ENCODE measurements around the gene TXNRD1.
"Not testable (repeated sequence)": the region's sequence is repeated elsewhere in the genome, so short reads cannot be mapped to it uniquely, and the experiment has no call there.

The TXNRD1 gene

DNA sequence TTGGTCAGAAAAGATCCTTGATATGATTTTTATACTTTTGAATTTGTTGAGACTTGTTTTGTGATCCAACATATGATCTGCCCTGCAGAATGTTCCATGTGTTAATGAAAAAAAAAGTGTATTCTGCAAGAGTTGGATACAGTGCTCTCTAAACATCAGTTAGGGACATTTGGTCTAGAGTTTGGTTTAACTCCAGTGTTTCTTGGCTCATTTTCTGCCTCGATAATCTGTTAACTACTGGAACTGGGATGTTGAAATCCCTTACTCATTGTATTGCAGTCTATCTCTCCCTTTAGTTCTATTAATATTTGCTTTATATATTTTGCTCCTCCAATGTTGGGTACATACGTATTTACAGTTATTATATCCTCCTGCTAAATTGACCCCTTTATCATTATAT is 18.3 kb upstream of the TXNRD1 start:
- FAIRE-seq = no peak

DNA sequence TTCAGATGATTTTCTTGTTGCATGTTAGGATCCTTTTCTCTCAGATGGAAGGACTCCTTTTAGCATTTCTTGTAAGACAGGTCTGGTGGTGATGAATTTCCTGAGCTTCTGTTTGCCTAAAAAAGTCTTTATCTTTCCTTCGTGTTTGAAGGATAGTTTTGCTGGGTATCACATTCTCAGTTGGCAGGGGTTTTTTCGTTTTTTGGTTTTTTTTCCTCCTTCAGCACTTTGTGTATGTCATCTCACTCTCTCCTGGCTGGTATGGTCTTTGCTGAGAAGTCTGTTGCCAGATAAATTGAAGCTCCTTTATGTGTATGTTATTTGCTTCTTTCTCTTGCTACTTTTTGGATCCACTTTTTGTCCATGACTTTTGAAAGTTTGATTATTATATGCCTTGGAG is 15.6 kb upstream of the TXNRD1 start:
- no peak for FAIRE-seq

DNA sequence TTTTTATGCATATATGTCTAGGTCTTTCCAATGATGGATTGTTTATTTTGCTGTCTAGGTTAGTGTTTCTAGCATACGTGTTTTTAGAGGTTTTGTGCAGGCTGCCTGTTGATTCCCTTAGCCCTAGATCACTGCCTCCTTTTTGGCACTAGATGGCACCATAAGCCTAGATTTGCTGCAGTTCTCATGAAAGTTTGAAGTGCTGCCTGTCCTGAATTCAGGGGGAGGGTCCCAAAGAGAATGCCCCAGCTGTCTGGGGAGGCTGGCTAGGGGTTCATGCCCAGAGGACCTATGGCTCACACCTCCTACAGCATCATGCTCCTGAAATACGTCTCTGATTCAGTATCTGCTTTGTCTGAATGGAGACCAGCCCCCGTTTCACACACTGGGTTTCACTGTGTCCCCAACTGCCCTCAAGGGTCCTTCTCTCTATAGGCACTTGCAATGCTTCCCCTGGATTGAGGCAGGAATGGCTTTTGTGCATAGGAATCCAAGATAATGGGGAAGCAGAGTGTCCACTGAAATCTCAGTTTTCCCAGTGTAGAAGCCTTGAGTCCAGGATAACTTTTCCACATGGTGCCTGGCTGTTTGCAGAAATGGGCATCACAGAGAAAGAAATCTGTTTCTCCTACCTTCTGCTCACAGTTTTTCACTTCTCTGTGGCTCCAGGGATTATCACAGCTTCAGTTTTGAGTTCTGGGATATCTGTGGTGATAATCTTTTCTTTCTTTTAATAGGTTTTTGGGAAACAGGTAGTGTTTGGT is 14.2 kb upstream of the TXNRD1 start:
- FAIRE-seq = no peak

DNA sequence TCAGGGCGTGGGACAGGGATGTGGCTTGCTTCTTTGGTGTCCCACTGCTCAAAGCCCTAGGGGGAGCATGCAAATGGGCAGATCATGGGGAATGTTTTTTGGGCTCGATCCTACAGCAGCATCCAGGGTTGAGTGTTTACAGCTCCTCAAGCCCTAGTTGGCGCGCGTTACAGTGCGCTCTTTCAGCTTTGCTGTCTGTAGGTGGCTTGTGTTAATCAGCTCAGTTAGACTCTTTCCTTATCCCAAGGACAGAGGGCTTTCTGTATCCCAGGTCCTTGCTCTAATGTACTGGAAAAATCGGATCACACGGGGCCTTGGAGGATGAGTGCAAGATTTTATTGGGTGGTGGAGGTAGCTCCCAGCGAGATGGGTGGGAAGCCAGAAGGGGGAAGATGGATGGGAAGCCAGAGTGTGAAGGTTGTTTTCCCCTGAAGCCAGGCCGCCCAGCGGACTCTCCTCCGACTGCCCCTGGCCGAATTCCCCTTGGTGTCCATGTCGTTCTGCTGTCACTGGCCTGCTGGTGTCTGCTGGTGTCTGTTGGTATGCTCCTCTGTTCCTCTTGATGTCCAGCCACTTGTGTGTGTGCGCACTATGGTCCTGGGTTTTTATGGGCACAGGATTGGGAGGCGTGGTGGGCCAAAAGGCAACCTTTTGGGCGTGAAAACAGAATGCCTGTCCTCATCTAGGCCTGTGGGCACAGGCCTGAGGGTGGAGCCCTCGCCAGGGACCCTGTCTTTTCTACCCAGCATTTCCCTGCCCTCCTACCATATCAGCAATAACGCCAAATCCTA is 10.7 kb upstream of the TXNRD1 start:
- no peak for FAIRE-seq

DNA sequence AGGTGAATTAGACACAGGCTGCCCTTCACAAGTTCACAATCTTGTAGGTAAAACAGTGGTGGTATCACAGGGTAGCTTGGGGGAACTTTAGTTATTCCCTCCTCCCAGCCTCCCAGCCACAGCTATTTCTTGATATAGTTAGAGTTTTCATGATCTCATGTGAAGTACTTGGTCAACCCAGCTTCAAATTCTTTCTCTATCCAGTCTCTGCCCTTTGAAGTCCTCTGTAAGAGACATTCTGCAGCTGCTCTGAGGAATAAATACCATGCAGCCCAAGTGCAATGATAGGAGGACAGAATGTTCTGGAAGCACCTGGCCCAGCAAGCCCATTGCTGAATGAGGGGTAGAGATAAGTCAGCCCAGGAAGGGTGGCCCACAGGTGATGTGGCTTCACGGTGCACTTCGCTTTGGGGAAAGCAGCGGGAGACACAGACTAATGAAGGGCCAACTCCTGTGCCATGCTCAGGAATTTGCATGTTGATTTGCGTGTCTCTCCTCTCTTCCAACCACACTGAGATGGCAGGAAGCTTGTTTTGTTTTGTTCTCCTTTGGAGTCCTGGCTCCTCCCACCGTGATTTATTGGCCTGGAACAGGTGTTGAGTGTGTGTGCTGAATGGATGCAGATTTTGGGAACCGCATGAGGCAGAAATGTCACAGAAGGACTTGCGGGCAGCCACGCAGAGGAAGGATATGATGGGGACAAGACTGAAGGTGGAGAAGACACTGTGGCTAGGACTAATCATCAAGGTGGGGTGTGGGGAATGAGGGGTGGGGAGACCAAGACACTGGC is 8.0 kb upstream of the TXNRD1 start:
- no peak for FAIRE-seq

DNA sequence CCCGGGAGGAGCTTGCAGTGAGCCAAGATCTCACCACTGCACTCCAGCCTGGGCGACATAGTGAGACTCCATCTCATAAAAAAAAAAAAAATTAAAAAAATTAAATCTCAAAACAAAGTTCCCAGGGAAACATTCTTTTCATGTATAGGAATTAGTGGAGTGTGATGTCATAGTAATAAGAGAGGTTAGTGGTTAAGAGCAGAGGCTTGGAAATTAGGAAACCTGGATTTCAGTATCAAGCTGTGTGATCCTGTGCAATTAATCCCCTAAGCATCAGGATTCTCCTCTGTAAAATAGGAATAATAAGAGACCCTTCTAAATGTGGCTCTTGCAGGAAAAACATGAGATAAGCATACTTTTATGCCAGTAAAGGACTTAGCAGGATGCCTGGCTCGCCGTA is 3.1 kb upstream of the TXNRD1 start:
- FAIRE-seq = no peak

DNA sequence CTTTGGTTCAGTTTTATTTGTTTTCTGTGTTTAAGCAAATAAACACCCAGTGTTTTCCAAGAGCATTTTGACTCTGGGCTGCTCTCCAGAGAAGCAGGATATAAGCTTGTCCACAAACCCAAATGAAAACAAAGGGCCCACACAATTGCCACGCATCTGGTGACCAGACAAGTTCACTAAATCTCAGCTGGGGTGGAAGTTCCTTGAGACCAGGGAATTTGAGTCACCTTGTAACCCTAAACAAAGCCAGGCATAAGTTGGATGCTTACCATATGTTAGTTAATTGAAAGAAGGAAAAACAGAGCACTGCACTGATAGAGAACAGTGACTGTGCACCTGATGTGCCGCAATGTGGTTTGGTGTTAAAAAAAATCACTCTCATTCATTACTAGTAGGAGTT is 1.6 kb upstream of the TXNRD1 start:
- no peak for FAIRE-seq

DNA sequence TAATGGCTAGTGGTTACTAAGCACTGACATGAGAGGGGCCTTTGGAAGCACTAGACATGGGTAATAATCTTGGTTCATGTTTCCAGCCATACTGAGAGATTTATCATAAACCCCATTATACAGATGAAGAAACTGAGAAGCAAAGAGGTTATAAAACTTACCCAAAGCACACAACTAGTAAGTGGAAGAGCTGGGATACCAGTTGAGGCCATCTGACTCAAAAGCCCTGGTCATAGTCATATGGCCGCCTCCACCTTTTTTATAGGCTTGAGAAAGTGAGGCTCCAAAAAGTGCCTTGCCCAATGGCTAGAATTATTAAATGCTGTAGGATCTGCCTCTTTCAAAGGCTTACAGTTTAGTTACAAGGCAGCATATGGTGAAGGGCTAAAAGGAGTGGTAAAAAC is 944 bp downstream of the TXNRD1 start:
- FAIRE-seq = no peak

DNA sequence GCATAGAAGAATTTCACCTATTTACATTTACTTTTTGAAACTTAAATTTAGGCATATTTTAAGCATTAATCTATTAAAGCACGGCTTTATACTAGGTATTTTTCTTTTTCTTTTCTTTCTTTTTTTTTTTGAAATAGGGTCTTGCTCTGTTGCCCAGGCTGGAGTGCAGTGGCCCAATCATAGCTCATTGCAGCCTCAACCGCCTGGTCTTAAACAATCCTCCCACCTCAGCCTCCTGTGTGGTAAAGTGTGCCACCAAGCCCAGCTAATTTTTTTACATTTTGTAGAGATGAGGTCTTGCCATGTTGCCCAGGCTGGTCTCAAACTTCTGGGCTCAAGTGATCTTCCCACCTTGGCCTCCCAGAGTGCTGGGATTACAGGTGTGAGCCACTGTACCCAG is 2.9 kb downstream of the TXNRD1 start:
- not testable (repeated sequence) for FAIRE-seq

DNA sequence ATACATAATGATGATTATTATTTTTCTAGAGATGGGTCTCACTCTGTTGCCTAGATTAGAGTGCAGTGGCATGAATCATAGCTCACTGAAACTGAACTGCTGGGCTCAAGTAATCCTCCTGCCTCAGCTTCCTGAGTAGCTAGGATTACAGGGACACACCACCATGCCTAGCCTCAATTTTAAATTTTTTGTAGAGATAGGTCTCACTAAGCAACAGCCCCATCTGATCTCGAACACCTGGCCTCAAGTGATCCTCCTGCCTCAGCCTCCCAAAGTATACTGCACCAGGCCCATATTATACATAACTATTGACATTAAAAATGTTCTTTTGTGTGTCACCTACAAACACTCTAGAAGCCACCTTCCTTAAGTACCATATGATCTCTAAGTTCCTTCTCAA is 3.4 kb downstream of the TXNRD1 start:
- no peak for FAIRE-seq

DNA sequence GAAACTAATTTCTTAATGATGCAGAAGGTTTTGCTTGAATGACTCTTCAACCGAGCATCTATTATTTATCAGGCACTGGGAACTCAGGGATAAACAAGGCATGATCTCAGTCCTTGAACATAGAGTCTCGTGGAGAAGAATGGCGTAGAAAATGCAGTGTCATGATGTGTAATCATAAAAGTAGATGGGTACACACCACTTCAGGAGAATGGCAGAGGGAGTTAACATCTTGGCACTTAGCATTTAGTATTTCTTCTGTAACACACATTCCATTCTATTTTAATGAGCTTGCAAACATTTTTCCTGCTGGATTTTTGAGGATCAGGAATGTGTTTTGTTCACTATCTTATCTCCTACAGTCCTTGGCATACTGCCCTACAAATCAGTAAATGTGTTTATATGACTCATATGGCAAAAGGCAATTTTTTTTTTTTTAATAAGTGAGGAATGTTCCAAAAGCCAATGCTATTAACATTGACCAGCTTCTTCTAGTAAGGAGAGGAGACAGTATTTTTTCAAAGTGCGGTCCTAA is 3.8 kb downstream of the TXNRD1 start:
- FAIRE-seq = no peak

DNA sequence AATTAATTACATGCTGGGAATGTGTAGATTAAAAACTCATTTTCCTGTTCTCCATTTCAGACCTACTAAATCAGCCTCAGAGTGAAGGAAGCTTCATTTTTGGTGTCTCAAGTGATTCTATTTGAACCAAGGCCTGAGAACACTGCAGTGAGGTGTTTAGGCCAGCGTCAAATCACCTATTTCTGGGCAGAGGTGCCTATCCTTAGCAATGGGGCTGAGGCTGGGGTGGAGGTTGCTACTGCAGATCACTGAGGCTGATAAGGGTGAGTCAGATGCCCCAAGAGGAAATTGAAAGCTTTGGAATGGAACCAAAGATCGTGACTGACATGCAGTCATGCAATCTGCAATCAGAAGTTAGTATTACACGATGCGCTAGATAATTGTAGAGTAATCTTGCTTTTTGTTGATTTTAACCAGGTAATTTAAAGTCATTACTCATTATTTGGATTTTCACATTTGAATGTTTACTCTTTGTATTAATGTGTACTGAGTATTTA is 4.4 kb downstream of the TXNRD1 start:
- FAIRE-seq = no peak

DNA sequence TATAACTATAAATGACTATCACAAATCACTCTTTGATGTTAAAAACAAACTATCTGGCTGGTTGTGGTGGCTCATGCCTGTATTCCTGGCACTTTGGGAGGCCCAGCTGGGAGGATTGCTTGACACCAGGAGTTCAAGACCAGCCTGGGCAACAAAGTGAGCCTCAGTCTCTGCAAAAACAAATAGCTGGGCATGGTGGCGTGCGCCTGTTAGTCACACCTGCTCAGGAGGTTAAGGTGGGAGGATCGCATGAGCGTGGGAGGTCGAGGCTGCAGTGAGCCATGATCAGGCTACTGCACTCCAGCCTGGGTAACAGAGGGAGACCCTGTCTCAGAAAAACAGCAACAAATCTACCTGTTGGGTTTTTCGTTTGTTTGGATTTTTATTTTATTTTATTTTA is 5.4 kb downstream of the TXNRD1 start:
- no peak for FAIRE-seq

DNA sequence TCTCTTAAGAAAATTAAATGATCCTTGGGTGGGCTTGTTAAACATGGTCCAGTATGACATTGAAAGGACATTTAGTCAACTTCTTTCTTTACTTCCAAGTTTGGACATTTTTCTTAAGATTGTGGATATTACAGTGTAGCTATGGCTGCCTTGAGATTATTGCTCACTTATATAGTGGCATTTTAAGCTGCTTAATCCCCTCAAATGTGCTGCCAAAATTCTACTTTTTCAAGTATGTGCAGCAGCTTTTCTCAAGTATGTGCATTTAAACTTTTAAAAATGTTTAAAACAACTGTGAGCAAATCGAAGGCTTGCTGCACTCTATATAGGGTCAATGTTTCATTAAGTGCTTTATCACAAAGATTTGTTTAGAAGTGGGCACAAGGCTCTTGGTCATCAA is 7.4 kb downstream of the TXNRD1 start:
- no peak for FAIRE-seq

DNA sequence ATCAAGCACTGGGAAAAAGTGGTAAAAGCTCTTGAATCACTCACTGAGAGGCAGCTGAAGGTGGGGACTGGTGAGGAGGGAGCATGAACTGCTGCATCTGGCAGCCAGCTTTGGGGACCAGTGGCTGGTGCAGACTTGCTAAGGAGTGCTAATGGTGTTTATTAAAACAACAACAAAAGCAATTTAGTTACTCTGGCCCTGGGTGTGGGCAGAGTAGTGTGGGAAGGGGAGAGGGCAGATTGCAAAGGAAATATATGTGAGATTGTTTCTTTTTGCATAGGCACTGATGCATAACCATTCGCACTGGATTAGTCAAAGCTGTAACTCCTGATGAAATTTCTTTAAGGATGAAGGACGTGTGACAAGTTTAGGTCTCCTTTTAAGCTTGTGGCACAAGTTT is 8.1 kb downstream of the TXNRD1 start:
- no peak for FAIRE-seq

DNA sequence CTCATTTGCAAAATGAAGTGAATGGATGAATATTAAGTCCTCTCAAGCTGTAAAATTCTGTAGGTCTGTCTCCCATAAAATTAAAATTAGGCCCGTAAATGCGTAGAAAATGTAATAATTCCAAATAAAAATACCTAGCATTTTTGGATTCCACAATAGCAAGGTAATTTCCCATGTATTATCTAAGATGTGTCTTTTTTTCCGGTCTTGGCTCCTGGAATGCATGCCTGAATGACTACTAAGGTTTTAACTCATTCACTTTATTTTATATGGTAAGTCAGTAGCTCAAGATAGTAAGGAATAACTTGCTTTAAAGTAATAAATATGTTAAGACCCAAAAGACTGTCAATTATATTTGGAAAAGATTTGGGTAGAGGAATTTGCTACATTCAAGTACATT is 11.1 kb downstream of the TXNRD1 start:
- FAIRE-seq = no peak

DNA sequence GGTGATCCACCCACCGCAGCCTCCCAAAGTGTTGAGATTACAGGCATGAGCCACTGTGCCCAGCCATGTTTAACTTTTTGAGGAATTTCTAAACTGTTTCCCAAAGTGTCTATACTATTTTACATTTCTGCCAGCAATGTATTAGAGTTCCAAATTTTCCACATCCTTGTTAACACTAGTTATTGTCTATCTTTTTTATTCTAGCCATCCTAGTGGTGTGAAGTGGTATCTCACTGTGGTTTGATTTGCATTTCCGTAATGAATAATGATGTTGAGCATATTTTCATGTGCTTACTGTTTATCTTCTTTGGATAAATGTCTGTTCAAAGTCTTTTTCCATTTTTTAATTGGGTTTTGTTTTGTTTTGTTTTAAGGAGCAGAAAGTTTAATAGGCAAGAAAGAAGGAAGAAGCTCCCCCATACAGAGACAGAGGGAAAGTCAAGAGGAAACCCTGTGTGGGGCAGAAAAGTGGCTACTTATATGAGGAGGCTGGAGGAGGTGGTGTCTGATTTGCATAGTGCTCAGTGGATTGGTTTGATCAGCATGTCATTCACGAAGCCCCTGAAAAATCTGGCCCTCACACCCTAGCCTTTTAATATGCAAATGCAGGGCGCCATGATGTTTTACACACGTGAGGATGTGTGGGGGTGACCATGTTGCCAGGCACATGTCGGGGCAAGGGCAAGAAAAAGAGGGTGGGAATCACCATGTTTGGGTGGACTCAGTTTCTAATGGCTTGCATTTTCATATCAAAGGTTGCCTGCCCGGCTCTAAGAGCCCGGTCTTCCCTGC is 14.9 kb downstream of the TXNRD1 start:
- no peak for FAIRE-seq

DNA sequence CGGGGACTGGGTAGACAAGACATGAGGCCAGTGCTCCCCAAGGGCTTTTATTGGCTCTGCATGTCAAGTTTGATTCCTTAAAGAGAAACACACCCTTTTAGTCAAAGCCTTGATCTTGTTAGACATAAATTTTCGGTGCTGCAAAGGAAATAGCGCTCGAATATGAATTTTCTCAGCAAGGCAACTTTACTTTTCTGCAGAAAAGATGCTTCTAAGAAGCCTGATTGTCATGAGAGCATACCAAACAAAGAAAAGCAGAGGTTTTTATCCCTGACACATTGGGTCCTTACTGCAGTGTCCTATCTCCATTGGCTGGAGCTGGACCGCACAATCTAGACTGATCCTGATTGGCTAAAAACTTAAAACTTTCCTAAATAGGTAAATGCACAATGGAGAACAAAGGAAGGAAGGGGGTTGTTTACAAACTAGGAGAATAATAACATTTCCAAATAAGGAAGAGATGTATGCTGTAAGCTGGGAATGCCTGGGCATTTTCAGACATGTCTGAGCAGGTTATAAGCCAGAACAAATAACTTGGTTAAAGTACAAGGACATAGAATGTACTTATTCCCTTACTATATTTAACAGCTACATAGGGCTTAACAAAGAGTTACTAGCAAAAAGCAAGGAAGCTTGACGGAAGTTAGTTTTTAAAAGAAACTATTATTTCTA is 17.2 kb downstream of the TXNRD1 start:
- FAIRE-seq = no peak

DNA sequence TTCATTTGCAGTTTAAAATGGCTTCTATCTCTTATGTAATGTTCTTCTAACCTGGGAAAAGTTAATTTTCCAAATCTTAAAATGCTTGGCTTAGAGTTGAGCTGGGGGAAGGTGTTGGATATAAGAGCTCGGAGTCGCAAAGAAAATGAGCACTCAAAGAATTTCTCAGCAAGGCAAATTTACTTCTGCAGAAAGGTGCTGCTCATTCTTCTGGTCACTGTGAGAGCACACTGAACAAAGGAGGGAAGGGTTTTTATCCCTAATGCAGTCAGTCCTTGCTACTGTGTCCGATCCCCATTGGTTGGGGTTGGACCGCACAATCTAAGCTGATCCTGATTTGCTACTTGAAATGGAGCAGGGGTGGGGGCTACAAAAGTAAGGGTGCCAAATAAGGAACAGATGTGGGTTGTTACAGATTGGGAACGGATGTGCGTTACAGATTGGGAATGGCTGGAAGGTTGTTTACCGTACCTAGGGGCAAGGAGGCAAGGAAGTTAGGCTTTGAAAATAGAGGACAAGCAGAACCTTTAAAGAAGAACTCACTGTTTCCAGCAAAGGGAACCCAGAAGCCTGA is 19.4 kb downstream of the TXNRD1 start:
- no peak for FAIRE-seq

DNA sequence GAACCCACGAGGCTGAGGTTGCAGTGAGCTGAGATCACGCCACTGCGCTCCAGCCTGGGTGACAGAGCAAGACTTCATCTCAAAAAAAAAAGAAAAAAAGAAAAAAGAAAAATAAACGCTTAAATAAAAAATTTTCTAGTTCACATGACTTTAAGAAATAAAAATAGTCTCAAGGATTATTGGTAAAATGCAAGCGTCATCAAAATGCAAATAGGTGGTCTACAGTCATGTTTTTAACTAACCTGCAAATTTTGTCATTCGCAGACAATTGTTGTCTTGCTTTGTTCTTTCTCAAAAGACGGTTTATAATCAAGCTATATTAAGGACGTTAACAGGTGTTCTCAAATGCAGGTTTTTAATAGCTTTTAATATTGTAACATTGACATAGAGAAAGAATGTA is 22.4 kb downstream of the TXNRD1 start:
- FAIRE-seq = no peak

DNA sequence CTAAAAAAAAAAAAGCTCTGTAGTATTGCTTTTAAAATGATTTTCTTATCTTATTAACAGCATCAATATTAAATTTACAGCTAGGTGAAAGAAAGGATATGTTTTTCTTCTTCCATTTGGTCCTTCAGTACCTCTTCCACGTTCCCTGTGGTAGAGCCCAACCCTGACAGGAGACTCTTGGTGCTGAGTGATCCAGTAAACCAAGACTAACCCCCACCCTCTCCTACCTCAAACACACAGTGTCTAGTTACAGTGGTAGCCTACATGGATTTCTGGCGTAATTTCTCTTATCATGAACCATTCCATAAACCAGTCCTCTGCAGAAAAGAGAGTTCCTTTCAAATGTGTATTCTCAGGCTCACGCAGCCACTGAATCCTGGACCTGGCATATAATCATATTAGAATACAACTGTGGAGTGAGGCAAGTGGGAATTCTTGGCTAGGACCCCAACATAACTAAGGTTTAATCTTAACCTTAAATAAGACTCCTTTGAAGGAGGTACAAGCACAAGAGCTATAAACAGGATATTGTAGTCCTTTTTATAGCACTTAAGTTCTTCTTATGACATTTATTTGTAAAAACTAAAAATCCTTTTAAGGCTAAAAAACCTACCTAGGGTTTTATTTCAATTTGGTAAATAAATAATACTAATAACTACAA is 27.1 kb downstream of the TXNRD1 start:
- FAIRE-seq = no peak
